Measurements from ENCODE around the gene BRD4.

BRD4 gene

DNA sequence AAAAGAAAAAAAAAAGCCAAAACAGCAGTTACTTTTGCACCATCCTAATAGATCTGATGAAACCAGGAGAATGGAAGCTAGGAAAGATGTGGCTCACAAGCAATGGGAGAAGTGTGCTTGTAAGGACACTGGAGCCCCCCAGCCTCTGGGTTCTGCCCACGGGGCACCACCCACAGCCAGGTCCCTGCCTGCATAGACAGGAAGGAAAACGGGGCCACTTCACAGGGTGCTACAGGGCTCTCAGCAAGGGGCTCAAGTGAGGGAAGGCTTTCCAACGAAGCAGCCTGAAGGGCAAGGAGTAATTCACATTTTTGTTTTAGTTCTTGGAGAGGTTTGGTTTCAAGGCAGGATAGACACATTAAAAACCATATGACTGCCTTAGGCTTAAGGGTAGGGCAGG, 42.7 kb downstream of the BRD4 start:
- no peak for DNase-seq (ENCODE audit: low read depth)

DNA sequence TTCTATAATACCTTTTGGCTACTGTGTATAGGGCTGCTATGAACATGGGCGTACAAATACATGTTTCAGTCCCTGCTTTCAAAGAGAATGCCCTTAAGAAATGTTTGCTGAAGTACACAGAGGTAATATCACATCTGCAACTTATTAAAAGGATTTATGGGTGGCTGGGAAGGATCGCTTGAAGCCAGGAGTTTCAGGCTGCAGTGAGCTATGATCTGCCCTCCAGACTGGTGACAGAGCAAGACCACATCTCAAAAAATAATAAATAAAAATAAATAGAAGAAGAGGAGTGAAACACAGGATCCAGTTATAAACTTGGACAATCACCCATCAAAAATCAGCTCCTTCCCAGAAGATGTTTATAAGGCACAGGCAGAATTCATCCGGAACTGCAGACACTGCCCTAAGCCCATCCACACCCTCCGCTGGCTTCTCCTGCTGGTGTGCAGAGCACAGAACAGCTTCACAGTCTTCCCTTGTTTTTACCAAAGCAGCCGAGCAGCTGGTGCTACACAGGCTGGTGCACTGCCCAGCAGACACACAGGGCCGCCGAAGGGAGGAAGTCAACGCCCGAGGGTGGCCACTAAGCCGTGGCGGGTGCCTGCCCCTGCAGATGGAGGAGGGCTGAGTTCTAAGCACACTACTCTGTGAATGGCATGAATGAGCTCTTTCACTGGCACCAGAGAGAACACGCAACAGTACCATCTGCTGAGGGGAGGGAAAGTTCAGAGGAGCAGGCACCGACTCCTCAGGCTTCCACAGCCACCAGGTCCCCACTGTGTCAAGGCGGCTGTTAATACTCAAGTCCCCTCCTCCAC, 44.0 kb downstream of the BRD4 start:
- DNase-seq (ENCODE audit: low read depth): peak; percentile 72

DNA sequence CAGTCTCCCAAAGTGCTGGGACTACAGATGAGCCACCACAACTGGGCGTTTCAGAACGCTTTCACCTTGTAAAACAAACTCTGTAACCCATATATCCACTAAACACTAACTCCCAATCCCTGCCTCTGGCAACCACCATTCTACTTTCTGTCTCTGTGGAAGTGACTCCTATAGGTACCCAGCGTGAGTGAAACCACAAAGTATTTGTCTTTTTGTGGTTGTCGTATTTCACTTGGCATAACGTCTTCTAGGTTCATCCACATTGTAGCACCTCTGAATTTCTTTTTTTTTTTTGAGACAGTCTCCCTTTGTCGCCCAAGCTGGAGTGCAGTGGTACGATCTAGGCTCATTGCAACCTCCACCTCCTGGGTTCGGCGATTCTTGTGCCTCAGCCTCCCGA, 44.8 kb downstream of the BRD4 start:
- no peak for DNase-seq (ENCODE audit: low read depth)

DNA sequence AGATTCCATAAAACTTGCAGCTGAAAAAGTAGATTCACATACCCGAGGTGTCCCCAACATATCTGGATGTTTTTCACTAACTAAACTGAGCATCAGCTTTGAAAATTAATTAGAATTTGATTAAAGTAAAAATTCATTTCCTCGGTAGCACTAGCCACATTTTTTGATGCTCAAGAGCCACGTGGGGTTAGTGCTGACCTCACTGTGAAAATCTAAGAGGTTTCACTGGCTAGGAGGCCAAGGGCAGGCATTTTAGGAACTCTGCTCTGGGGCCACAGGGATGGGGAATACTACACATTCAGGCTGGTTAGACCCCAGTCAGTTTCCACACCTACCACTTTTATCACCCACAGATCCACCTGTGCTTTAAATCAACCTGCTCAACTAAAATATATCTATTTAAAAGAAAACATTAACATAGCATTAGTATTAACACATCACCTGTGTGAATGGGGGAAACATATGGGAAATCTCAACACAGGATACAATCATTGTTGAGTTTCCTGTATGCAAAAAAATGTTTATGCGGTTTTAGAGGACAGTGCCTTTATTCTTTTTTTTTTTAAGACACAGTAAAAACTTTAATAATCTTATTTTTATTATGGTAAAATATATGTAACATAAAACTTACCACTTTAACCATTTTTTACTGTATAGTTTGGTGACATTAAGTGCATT, 45.5 kb downstream of the BRD4 start:
- no peak for DNase-seq (ENCODE audit: low read depth)

DNA sequence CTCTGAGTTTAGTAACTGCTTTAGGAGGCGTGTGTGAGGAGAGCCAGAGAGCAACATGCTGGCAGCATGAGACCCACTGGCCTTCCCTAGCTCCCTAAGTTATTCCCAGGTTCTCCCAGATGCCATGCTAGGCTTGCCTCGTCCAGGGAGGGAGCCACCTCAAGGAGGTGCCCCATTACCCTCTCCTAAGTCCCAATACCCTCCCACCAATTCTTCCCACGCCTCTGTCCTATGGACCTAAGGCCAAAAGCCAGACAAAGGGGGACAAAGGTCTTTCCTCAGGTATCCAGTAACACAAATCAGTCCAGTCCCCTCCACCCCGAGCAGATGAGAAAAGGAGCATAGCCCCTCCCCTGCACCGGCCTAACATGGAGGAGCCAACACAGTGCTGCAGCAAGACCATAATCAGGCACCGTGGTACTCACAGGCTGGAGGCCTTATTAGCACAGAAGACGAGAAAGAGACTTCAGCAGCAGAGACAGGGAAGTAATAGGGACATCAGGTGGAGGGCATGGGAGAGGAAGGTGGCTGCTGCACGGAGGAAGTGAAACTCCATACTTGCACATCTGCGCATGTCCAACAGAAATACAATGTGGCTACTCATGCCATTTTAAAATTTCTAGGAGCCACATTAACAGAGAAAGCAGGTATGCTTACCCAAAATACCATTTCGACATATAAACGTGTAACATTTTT, 46.3 kb downstream of the BRD4 start:
- DNase-seq (ENCODE audit: low read depth): no peak

DNA sequence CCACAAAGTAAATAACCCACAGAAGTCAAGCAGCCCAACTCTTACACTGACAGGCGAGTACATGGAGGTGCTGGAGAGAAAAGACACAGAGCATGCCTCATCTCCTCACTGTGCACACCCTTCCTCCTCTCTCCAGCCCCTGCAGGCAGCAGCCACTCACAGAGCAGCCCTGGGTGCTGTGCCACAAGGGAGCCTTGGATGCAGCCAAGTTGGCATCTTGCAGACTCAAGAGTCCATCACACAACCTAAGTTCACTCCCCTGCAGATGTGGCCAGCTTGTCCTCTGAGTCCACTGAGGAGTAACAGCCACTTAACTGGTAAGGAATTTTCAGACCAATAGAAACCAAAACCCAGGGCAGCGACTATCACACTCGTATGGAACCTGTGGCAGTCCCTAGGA, 47.4 kb downstream of the BRD4 start:
- no peak for DNase-seq (ENCODE audit: low read depth)

DNA sequence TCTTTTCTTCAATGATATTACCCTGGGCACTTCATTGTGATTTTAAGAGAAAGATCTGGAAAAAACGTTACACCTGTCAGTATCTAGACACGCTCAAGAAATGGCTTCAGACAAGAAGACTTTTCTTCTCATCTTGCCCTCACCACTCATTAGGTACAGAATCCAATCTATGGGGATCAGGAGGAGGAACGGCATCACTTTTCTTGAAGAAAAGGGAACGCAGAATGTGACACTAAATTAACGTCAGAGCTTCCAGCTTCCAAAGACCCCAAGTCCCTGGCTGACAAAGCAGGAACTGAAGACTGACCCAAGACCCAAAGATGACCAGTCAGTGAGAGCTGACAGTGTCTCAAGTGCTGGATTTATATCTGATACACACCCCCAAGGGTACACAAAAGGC, 48.2 kb downstream of the BRD4 start:
- DNase-seq (ENCODE audit: low read depth): no peak

DNA sequence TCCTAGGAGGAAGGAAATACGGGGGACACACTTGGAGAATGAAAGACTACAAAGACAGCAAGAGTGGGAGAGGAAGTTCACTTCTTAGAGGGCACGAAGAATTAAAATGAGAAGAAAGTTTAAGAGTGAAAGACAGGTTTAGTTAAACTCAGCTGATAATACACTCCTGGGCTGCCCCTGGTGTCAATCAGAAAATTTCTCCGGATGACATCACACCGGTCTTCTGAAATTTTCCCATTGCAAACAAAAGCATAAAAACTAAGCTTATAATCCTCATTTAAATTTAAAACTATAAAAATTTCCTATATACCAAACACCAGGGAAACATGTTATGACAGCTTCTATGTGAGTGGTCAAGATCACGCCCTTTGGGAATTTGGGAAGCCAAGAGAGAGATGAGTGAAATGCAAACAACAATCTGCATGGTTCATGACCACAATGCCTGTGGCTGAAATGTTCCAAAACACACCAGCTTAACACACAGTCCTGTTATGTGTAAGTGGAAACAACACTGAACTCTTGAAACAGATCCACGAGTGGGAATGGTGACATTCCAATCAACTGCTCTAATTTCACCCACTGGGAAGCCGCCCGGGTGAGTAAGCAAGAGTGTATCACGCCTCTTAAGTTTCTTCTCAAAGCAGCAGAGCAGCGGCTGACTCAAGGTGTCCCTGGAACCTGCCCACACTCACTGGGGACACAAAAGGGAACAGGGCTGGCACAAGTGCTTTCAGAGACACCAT, 49.0 kb downstream of the BRD4 start:
- peak; percentile 73 for DNase-seq (ENCODE audit: low read depth)

DNA sequence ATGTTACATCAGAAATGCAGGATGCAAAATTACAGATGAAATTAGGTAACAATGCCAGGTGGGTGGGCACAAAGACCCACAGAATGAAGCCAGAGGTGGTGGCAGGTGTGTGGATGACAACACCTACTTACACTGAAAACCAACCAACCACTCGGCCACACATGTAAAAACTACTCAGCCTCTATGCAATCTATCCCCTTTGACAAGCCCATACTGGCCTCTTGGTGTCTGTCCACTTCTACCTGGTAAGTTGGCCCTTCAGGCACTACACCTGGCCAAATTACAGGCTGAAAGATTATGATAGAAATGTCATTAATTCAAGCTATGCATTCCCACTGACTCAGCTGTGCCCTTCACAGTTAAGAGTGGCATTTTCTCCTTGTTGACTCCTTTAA, 50.0 kb downstream of the BRD4 start:
- no peak for DNase-seq (ENCODE audit: low read depth)

DNA sequence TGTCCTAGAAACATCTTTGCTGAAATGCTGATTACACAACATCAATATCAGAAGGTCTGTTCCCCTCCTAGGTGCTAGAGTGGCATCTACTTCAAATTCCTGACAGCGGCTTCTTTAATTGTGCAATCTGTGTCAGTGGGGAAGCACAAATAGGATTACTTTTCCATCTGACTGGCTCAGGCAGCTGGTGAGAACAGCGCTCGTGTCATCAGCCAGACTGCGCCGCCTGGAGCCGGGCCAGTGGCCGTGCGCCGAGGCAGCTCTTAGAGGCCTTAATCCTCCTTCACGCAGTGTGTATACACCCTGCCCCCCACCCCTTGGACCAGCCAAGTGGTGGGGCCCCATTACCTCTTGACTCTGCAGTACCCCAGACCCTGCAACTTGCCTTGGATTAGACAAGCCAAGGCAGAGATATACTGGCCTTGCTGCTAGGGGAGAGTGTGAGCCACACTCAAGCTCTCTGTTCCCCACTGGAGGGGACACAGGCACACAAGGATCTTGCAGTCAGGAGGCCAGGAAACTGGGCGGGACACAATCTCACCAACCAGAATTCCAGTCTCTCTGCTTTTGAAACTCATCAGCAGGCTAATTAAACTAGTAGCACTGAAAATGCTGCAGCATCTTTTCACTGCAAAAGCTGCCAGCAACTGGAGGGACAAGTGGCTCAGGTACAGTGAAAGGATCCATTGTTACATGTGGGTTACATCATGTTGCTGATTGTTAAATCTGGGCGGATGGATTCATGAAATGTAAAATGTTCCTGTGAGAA, 51.2 kb downstream of the BRD4 start:
- peak; percentile 90 for DNase-seq (ENCODE audit: low read depth)

DNA sequence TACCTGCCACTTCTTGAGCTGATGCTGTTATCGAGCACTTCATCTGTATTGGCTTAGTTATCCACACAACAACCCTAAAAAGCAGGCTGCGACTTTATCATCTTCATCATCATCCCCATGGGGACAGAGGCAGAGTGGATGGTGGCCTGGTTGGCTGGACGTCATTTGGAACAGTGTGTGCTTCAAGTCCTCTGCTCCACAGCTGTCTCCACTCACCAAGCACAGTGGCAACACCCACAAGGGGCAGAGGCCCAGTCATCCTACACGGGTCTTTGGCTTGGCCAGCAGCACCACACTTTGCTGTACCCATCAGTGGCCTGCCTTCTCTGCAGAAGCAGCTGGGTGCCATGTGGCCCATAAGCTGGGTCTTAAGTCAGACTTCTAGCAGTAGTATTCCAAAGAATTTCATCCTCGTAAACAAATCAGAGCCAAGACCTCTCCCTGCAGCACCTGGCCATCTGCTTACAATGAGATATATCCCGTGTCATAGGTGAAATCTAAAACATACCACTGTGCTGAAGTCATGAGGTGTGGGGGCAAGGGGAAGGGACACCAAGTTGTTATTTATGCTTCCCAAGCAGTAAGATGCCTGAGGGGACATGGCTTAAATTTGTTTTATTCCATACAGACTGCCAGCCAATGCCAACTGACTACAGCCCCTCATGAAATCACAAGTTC, 52.2 kb downstream of the BRD4 start:
- peak; percentile 34 for DNase-seq (ENCODE audit: low read depth)

DNA sequence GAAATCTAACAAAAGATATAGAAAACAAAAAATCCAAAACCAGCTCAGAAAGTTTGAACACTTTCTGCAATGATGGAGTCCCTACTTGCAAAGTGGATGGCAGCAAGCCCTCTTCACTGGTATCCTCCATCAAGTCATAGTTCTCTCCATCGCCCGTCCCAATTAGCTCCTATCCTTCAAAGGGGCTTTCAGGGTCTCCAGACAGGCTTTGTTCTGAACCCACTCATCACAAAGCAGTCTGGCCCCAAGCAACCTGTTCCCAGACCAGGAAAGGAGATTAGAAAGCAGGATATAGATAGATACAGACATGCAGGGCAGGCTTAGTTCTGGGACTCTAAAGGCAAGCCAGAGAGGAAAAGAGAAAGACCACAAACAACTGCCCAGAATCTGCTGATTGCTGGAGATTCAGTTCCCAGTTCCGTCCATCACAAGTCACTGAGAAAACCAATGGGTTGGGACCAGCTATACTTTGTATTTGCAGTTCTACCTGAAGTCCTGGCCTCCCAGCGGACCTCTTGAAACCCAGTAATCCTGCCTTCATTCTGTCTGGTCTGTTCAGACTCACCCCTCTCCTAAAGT, 52.9 kb downstream of the BRD4 start:
- DNase-seq (ENCODE audit: low read depth): no peak

DNA sequence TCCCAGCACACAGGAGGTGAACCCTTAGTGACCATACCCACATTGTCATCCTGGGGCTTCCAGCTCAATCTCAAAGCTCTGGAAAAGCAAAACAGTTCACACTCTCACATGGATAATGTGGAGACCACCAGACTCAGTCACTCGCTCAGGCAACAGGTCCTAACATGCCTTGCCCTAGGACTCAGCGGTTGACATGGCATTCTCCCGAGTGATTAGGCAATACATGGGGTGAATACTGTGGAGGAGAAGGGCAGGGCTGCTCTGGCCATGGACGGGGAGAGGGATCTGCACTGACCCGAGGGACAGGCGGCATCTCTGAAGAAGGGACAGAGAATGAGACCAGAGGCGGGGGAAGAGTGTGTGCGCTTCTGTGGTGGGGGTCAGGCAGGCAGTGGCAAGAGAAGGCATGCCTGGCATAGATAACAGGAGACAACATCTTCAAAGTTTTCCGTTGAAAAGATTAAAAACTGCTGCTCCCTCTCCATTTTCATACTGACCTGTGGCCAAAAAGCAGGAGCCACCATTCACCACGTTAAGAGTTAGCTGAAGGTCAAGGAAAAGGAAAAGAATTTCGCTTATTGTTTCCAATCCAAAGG, 55.6 kb downstream of the BRD4 start:
- DNase-seq (ENCODE audit: low read depth): no peak

DNA sequence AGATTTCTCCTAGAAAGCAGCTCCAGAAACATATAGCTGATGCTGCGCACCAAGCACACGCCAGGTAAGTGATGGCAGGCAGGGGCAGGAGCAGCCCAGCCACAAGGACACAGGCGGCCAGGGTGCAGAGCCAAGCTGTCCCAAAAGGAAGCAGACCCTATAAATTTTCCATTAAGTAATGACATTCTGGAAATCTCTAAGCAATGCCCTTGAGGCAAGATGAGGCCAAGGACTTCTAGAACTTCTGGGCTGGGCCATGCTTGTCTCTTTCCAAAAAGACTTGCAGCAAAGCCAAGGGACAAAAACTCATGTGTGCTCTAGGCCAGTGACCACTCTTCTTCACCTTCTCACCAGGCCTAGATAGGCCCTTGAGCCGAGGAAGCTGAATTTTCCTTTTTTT, 57.9 kb downstream of the BRD4 start:
- DNase-seq (ENCODE audit: low read depth): no peak

DNA sequence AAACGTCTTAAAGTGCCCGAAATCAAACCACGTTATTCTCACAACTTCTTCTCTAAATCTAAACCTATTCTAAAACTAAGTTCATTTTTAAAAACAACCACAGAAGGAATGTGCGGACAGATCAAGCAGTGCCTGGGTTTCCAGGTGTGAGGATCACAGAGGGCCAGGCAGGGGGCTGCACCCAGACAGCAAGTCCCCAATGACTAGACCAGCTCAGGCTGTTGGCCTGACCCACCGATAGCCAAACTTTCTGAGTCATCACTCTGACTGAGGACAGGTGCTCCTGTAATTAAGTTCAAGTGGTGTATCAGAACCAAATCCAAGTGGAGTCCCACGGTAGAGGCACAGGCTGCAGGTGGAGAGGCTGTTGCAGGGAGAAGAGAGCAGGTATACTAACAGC, 62.5 kb downstream of the BRD4 start:
- DNase-seq (ENCODE audit: low read depth): no peak

DNA sequence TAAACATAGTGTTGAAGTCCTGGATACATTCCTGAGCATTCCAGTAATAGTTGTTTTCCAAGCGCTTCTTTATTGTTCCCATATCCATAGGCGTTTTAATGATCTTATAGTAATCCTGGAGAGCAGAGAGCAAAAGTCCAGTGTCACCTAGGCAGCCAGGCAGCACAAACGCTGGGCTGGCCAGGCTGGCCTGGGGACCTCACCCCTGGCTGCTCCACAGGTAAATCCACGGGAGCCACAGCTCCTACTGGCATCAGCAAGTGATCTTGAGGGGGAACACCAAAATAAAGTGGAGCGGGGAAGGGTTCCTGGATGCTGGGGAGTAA, 63.4 kb downstream of the BRD4 start:
- DNase-seq (ENCODE audit: low read depth): no peak

DNA sequence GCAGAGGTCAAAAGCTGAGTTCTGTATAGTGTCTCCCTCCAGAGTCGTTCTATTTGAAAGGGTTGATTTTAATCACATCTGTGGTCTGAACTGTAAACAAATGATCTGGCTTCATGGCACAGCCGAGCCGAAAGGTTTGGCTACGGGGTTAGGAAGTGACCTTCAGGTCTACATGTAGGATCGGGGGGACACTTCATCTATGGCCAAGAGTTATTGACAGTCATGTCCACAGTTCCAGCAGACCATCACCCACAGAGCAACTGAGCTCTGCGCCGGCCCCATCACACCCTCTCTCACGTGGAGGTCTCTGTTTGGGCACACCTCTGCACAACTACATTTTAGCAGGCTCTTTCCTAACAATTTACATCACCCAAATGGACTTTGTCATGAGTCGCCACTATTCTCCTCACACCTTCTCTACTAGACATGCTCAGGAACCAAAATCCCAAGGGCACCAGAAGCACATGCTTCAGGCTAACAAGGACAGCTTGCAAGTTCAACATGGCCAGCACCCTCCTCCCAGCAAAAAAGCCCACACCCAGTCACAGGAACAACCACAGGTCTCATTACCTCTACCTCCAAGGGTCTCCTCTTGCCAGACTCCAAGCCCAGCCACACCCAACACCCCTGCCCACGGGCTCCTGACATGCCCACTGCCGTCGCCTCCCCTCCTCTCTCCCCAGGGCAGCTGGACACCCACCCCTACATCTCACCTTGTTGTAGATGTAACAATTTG, 64.0 kb downstream of the BRD4 start:
- no peak for DNase-seq (ENCODE audit: low read depth)

DNA sequence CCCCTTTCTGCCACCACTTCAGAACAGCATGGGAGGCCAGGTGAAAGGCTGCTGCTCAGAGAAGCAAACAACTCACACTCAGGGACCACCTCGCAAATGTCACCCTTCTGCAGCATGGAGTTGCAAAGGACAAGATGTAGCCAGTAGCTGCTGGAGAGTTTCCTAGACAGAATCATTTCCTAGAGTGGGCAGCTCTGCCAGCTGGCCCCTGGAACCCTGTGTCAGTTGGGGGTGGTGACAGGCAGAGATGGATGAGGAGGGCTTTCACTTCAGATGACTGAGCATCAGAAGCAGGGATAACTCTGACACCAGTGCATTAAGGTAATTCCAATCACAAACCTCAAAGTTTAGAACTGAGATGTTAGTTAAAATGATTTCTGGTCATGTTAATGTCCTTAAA, 65.7 kb downstream of the BRD4 start:
- no peak for DNase-seq (ENCODE audit: low read depth)

DNA sequence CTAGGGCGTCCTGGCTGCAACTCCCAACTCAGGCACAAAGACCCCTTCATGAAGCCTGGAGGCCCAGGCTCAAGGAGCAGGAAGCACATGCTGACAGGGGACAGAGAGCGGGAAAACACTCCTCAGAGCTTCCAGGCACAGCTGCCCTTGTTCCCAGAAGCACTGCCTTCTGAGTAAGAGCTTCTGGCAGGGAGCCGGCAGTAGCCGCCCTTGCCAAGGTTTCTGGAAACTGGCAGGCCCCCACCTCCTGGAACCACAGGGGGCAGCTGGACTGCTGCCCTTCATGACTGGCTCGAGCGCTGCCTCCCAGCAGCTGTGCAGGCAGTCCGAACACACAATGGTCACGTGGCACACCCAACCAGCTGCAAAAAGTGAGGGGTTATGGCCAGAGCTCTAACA, 66.5 kb downstream of the BRD4 start:
- peak; percentile 97 for DNase-seq (ENCODE audit: low read depth)

Measured in EH (cell line).